Muscle layer of colon (tissue), 2 donors: ENCODE data around the gene MOGAT3.
A peak's percentile ranks its signal among the peaks of the same experiment; 100 is the strongest.

Source experiments
- H3K27ac ChIP-seq: one replicate; pipeline ENCODE4 v1.7.0; 2013; ENCODE audit warnings: low read depth, mild to moderate bottlenecking, low read length, moderate library complexity
- H3K27me3 ChIP-seq, 2 donors: one replicate each; pipeline ENCODE4 v1.7.0; 2013; ENCODE audit warnings: low read length in 2 of 2, mild to moderate bottlenecking in 2 of 2; ENCODE audit not compliant: insufficient read depth in 2 of 2, control insufficient read depth in 1 of 2
- H3K36me3 ChIP-seq: one replicate; pipeline ENCODE4 v1.7.0; 2013; ENCODE audit warnings: mild to moderate bottlenecking, low read length; ENCODE audit not compliant: insufficient read depth
- H3K4me1 ChIP-seq: one replicate; pipeline ENCODE4 v1.7.0; 2013; ENCODE audit warnings: mild to moderate bottlenecking, low read length; ENCODE audit not compliant: insufficient read depth
- H3K4me3 ChIP-seq, 2 donors: one replicate each; pipeline ENCODE4 v1.7.0; 2013; ENCODE audit warnings: low read length in 2 of 2, low read depth in 1 of 2, mild to moderate bottlenecking in 1 of 2, moderate library complexity in 1 of 2
- H3K9ac ChIP-seq: one replicate; pipeline ENCODE4 v1.7.0; 2013; ENCODE audit warnings: low read length
- H3K9me3 ChIP-seq: one replicate; pipeline ENCODE4 v1.7.0; 2013; ENCODE audit warnings: mild to moderate bottlenecking, low read length
- donor health status: abdominal sarcoma.
- donor health status: Adenocarcinoma of cecum.

The MOGAT3 gene

GRCh38 chr7:101239191-101239950 lies 38.5 kb upstream of the MOGAT3 start:
- H3K9ac ChIP-seq = no peak overlapping the region
- no peak overlapping the region for H3K4me3 ChIP-seq
- peaks cover 26% of the 10 kb centered on the region for H3K36me3 ChIP-seq
- H3K27ac ChIP-seq = no peak overlapping the region
- no peaks in the 10 kb centered on the region for H3K27me3 ChIP-seq
- no peaks in the 10 kb centered on the region for H3K9me3 ChIP-seq
- peaks cover 28% of the 10 kb centered on the region for H3K4me1 ChIP-seq

- Histone ChIP-seq H3K4me1 (peaks cover 22% of the 10 kb centered on the region), H3K27ac (peak overlapping the region; percentile 14), H3K9me3 (no peaks in the 10 kb centered on the region), H3K36me3 (peaks cover 26% of the 10 kb centered on the region), H3K27me3 (no peaks in the 10 kb centered on the region), H3K4me3 (no peak overlapping the region), H3K9ac (no peak overlapping the region)
Observed at GRCh38 chr7:101238226-101239182, 37.7 kb upstream of the MOGAT3 start.

DNA sequence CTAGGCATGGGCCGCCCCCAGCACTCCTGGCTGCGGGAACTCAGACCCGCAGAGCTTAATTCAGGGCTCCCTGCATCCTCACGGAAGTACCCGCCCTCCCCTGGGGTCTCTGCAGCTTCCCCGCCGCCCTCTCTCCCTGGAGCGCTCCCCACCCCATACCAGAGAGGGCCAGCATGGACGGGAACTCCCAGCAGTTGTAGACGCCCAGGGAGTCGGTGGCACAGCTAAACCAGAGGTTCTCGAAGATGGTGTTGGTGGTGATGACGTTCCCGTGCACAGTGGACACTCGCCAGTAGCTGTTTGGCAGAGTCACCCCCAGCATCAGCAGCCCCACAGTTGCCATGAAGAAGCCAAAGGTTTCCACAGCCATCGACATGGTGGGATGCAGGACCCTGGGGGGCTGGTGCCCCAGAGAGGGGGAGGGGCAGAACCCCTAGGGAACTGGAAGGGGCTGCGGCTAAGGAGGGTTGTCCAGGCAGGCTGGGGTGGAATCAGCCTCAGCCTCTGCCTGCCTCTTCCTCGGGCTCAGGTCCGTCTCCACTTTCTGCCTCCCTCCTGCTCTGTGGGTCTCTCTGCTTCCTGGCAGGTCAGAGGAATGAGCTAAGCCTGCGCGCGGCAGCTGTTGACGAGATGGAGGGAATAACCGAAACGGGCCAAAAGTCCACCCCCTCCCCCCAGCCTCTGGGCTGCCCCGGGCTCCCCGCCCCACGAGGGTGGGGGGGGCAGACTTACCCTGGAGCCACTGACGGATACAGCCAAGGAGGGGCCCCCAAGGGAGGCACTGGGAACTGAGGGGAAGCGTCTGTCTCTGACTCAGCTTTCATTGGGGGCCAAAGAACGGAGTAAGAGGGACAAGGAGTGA lies 36.6 kb upstream of the MOGAT3 start, which contains the start of gene CLDN15:
CLDN15 (minus strand) TSS at position 597 of the 862 bp plus-strand sequence; CDS start at position 376, 221 bp downstream.
- H3K4me1 ChIP-seq = peaks cover 15% of the 10 kb centered on the region
- H3K9me3 ChIP-seq = no peaks in the 10 kb centered on the region
- H3K9ac ChIP-seq = no peak within 1 kb of the TSS
- peaks cover 0 to 4% of the 10 kb centered on the region in 2 donors for H3K27me3 ChIP-seq
- H3K36me3 ChIP-seq = peaks cover 19% of the 10 kb centered on the region
- peak within 1 kb of the TSS; percentile 14 for H3K27ac ChIP-seq
- H3K4me3 ChIP-seq = peak within 1 kb of the TSS in 1 of 2 donors; percentile 48

DNA sequence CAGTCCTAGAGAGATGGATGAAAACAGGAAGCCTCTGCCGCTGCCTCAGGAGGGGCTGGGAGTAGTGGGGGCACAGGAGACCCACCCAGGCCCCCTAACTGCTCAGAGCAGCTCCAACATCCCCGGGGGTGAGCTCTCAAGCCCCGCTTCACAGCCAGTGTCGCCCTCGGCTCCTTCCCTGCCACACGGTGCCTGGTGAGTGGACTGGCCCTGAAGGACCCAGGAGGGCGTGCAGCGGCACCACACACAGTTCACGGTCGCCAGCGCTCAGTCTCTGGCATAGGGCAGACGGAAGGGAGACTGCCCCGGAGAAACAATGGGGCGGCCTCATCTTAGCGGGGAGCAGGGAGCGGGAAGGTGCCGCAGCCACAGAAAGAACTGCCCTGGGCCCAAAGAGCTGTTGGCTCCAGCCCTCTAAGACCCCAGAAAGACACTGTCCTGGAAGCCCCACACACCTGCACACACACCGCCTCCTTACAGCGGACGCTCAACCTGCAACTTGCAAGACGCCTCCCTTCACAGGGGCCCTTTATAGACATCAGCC lies 35.5 kb upstream of the MOGAT3 start:
- no peak overlapping the region for H3K4me3 ChIP-seq
- peaks cover 0 to 4% of the 10 kb centered on the region in 2 donors for H3K27me3 ChIP-seq
- no peaks in the 10 kb centered on the region for H3K9me3 ChIP-seq
- no peak overlapping the region for H3K9ac ChIP-seq
- H3K4me1 ChIP-seq = peaks cover 15% of the 10 kb centered on the region
- peaks cover 19% of the 10 kb centered on the region for H3K36me3 ChIP-seq
- H3K27ac ChIP-seq = no peak overlapping the region

GRCh38 chr7:101235522-101235921 lies 34.7 kb upstream of the MOGAT3 start:
- Histone ChIP-seq H3K9me3 (no peaks in the 10 kb centered on the region), H3K4me3 (no peak overlapping the region), H3K36me3 (peaks cover 14% of the 10 kb centered on the region), H3K27me3 (peaks cover 0 to 4% of the 10 kb centered on the region in 2 donors), H3K4me1 (peaks cover 15% of the 10 kb centered on the region), H3K27ac (no peak overlapping the region), H3K9ac (no peak overlapping the region)

DNA sequence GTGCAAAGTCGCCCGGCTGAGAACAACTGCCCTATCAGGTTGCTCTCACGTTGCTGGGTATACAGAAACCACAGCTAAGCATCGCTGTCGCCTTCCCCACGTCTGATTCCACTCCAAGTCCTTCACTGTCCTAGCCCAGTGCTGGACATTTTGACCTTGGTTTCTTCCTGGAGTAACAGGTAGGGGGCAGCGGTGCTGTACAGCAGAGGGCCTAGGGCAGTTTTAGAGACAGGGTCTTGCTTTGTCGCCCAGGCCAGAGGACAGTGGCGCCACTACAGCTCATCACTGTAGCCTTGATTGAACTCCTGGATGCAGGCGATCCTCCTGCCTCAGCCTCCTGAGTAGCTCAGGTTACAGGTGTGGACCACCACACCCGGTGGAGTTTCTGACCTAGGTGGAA lies 34.2 kb upstream of the MOGAT3 start:
- Histone ChIP-seq H3K4me3 (no peak overlapping the region), H3K27ac (no peak overlapping the region), H3K27me3 (peaks cover 0 to 4% of the 10 kb centered on the region in 2 donors), H3K9me3 (no peaks in the 10 kb centered on the region), H3K36me3 (peaks cover 9% of the 10 kb centered on the region), H3K4me1 (peaks cover 15% of the 10 kb centered on the region), H3K9ac (no peak overlapping the region)

DNA sequence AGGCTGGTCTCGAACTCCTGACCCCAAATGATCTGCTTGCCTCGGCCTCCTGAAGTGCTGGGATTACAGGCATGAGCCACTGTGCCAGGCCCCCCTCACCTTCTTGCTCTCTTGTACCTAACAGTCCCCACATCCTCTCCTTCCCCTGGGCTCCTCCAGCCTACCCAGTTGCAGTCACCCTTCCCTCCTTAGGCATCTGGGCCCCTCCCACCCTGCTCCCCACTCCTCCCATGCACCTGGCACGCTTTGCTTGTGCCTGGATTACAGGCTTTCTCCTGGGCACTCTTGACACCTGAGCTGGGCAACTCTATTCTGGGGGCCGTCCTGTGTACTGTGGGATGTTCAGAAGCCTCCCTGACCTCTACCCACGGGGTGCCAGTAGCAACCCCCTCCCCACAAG lies 33.8 kb upstream of the MOGAT3 start:
- Histone ChIP-seq H3K36me3 (peaks cover 5% of the 10 kb centered on the region), H3K27ac (no peak overlapping the region), H3K4me1 (peaks cover 15% of the 10 kb centered on the region), H3K9ac (no peak overlapping the region), H3K4me3 (no peak overlapping the region), H3K9me3 (no peaks in the 10 kb centered on the region), H3K27me3 (peaks cover 0 to 4% of the 10 kb centered on the region in 2 donors)

DNA sequence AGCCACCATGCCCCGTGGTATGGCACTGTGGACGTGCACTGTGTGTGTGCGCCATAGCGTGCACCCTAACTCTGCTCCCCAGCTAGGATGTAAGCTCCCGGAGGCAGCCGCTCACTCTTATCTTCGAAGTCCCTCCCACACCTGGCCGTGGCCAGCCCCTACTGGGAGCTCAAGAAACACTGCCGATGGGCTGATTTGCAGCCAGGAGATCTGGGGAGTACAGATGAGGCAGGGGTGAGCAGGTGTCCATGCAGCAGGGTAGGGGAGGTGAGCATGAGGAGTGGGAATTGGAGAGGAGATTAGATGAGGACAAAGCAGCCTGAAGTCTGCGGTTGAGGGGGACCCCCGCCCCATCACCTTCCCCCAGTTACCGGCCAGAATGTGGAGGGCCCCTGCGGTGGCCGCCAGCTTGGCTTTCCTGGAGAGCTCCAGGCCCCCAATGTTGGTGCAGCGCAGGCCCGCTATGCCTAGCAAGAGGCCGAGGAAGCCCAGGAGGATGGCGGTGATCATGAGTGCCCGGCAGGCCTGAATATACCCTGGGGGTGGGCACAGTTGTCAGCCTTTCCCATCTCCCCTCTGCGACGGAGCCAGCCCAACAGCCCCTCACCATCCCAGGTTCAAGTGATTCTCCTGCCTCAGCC lies 33.2 kb upstream of the MOGAT3 start:
- H3K36me3 ChIP-seq = no peaks in the 10 kb centered on the region
- H3K4me1 ChIP-seq = peaks cover 15% of the 10 kb centered on the region
- H3K9ac ChIP-seq = no peak overlapping the region
- no peak overlapping the region for H3K4me3 ChIP-seq
- no peak overlapping the region for H3K27ac ChIP-seq
- H3K27me3 ChIP-seq = peaks cover 0 to 4% of the 10 kb centered on the region in 2 donors
- H3K9me3 ChIP-seq = no peaks in the 10 kb centered on the region

GRCh38 chr7:101232141-101232850 lies 31.5 kb upstream of the MOGAT3 start:
- H3K4me3 ChIP-seq = no peak overlapping the region
- no peak overlapping the region for H3K9ac ChIP-seq
- H3K27ac ChIP-seq = no peak overlapping the region
- H3K36me3 ChIP-seq = peaks cover 7% of the 10 kb centered on the region
- peaks cover 0 to 4% of the 10 kb centered on the region in 2 donors for H3K27me3 ChIP-seq
- H3K9me3 ChIP-seq = no peaks in the 10 kb centered on the region
- peaks cover 3% of the 10 kb centered on the region for H3K4me1 ChIP-seq

GRCh38 chr7:101231644-101232043 lies 30.8 kb upstream of the MOGAT3 start:
- peaks cover 0 to 4% of the 10 kb centered on the region in 2 donors for H3K27me3 ChIP-seq
- H3K9me3 ChIP-seq = no peaks in the 10 kb centered on the region
- no peak overlapping the region for H3K9ac ChIP-seq
- no peak overlapping the region for H3K4me3 ChIP-seq
- no peak overlapping the region for H3K27ac ChIP-seq
- H3K4me1 ChIP-seq = no peaks in the 10 kb centered on the region
- peaks cover 10% of the 10 kb centered on the region for H3K36me3 ChIP-seq
